B cell (primary cell): ENCODE measurements around the gene TMCC3.

Experiments used
- EZH2 ChIP-seq: IDR thresholded peaks from 2 replicates; pipeline ENCODE4 v1.6.1; 2012; ENCODE audit warnings: borderline replicate concordance, low read depth, mild to moderate bottlenecking, moderate library complexity, low read length; ENCODE audit not compliant: insufficient read depth, poor library complexity, severe bottlenecking
- TF ChIP-seq, protein P1 (sequence below): fragments of 200-600 bp; IDR thresholded peaks from one replicate; pipeline ENCODE4 v1.8.0; 2022; ENCODE audit warnings: antibody characterized with exemption, mild to moderate bottlenecking

DNA sequence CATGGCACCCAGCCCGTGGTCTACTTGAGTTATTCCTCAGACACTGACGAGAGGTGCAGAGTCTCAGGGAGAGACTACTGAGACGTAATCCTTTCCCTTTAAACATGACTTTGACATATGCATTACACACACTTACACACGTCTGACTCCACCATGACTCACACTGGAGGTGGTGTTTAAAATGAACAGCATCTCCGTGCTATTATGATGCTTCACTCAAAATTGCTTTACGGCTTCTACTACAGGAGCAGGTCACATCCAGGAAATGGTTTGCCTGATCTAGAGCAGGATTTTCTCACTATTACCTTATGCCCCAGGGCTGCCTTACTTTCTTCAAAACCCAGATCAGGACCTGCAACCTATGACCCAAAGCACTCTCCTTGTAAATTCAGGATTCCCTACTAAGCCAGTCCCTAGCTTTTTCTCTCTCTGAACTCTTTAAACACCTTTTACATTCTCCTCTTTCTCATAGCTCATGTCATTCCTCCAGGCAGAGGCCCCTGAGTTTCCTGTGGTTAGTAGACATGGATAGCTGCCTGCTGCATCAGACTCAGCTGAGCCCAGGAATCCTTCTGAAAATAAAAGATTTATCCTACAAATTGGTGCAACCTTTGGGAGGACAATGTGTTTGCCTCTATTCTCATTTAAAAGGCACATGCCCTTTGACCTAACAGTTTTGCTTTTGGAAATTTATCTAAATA, 31.2 kb downstream of the TMCC3 start:
- TF ChIP-seq, protein P1, sequence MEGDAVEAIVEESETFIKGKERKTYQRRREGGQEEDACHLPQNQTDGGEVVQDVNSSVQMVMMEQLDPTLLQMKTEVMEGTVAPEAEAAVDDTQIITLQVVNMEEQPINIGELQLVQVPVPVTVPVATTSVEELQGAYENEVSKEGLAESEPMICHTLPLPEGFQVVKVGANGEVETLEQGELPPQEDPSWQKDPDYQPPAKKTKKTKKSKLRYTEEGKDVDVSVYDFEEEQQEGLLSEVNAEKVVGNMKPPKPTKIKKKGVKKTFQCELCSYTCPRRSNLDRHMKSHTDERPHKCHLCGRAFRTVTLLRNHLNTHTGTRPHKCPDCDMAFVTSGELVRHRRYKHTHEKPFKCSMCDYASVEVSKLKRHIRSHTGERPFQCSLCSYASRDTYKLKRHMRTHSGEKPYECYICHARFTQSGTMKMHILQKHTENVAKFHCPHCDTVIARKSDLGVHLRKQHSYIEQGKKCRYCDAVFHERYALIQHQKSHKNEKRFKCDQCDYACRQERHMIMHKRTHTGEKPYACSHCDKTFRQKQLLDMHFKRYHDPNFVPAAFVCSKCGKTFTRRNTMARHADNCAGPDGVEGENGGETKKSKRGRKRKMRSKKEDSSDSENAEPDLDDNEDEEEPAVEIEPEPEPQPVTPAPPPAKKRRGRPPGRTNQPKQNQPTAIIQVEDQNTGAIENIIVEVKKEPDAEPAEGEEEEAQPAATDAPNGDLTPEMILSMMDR, result no peak
- no peak for TF ChIP-seq EZH2
